ENCODE data around the gene TPH2. TPM values are rescaled to one million over a fixed set of nuclear protein-coding genes. Genes with fewer than 3 reads are reported as not detected.

The TPH2 gene
- total RNA-seq, 1 experiment from 2014 or later, result not detected

DNA sequence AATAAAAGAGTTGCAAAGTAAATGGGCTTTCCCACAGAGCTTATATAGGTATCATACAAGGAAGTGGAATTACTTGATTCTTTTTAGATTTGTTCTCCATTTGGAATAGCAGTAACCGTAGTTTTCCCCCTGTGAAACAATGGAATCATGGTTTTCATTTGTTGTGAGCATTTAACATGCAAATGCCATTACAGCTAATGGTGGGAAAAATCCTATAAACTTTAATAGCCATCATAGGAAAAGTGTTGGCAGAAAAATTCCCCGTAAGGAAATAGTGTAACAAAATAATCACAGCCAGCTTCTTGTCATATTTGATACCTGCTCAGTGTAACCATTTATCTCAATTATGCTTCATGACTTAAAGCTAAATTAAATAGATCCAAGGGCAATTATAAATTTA lies 95.3 kb downstream of the TPH2 start:
- no peak for DNase-seq (ENCODE audit: low spot score)

DNA sequence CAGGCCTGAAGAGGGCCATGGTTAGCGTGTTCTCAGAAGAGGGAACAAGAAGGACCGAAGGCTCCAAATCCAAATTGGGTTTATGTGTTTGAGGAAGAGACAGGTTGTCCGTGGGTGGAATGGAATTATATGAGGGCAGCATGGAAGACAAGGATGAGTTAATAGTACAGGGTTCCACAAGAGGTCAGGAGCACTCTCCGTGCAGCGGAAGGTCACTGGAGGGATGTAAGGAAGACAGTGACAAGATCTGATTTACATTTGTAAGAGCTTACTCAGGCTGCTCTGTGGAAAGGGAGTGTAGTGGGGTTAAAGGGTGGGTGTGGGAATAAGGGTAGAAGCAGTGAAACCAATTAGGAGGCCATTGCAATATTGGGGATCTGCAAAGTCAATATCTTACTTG lies 97.0 kb downstream of the TPH2 start:
- DNase-seq (ENCODE audit: low spot score), result no peak

DNA sequence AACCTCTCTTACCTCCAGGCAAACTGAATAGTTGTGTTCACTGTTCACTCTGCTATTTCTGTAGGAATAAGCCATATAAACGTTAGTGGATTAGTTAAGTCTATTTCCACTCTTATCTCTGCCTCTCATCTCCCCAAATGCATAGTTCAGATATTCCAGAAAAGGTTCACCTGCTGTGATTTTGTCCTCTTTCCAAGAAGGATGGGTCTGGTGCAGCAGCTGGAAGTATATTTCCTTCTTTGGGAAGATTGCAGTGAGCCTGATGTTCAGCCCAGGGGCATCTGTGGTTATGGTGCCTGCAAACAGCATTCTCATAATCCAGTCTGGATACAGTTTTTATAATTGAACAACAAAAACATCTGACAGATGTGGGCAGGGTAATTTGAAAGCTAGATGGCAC lies 97.7 kb downstream of the TPH2 start:
- DNase-seq (ENCODE audit: low spot score), result no peak

DNA sequence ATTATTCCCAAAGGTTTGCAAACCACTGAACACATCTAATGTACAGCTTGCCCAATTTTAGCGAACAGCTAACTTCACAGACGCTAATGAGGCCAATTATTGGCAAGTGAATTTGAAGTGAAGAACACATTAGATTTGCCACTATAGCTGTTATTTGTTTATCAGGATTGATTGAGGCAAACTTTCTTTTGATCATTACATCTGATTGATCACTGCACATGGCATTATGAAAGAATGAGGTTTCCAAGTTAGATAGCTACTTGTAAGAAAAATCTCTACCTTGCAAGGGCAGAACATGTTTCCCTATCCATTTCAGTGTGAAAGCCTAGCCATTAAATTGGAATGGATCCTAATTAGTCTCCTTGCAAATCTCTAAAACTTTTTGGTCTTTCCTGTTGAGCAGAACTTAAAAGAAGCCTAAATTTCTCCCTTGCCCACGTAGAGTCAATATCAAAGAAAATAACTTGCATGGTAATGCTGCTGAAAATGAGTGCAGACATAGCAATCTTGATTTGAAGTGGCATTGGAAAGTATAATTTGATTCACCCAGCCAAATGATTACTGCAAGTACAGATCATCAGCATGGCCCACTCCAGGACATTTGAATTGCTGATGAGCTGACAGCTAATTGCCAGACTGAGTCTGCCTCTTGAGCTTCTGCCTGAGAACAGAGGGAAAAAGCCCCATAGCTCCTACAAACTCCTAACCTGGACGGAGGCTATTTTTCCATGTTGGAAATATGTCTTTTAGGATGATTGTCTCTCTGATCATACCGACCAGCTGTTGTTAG lies 98.6 kb downstream of the TPH2 start:
- DNase-seq (ENCODE audit: low spot score), result no peak

DNA sequence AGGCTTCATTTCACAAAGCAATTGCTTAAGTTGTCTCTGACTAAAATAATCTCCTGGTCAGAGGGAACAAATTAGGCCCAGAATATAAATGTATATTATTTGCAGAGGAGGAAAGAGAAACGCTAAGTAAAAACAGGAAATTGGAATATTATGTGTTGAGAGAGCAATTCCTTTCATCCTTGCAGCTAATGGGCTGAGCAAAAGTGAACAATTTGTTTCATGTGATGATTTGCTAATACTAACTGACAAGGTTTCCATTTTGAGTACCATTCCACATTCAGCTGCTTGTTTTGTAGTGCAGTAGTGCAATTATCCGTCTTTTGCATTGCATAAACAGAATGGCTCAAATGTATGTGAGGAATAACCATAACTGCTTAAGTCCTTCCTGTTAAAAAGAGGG lies 103.2 kb downstream of the TPH2 start:
- no peak for DNase-seq (ENCODE audit: low spot score)

DNA sequence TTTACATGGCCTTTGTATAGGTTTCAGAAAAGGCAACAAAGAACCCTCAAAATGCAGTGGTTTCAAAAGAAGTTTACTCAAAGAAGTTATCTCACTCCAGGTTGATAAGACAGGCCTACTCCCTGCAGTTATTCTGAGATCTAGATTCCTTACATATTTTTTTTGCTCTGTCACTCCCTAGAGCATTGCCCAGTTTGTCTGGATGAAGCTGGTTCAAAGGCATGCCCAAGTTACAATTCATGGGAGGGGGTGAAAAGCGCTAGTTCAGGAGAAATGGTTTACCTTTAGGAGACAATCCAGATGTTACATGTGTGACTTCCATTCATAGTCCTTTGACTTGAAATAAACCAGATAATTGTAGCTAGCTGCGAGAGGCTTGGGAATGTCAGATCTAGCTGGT lies 115.0 kb downstream of the TPH2 start:
- DNase-seq (ENCODE audit: low spot score), result no peak

DNA sequence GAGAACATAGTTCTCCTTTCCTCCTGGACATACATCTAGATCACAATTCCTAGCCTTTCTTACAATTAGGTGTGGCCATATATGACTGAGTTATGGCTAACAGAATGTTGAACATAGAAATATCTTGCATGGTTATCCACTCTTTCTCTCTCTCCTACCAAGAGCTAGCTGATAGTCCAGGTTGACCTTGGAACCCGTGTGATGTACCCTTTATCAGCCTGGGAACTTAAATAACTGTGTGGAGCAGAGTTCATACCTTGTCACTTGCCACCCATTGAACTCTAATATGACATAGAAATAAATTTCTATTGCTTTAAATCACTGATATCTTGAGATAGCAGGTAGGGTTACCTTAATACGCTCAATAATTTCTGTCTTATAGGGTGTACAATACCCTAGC lies 115.9 kb downstream of the TPH2 start:
- no peak for DNase-seq (ENCODE audit: low spot score)

DNA sequence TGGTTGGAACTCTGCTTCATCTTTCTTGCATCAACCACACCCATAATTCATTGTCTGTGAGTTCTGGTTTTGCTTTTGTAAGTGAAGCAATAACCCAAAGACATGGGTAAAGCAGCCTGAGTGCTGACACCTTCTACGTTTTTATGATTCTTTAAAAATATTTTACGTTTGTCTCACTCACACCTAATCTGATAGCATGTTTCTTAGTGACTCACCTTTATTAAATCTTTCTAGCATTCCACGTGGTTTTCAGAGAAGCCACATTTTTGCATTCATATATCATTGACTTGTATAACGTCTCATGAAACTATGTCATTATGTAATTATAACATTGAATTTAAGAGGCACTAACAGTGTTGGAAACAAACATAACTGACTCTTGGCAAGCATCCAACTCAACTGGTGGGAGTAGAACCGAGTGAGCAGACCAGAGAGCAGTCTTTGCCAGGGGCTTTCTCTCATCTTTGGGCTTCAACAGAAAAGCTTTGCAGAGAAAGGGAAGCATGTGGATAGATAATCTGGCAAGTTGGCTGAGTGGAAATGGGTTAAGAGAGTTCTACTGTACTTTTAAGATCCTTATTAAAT lies 118.8 kb downstream of the TPH2 start:
- DNase-seq (ENCODE audit: low spot score), result no peak

DNA sequence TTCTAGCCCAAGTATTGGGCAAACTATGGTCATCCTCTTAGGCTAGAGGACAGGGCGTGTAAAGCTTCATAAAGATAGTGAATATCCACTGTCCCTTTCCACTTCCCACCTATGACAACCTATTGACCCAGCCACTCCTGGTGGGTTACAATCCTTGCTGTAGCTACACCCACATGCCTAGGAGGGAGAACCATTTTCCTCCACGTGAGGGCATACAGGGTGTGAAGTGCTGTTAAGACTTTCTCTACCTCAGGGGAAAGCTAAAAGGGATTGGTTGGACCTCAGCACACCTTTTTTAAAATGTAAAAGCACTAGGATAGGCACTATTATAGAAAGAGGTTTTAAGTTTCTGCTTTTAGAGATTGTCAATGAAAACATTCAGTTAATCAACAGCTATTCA lies 124.4 kb downstream of the TPH2 start:
- no peak for DNase-seq (ENCODE audit: low spot score)

DNA sequence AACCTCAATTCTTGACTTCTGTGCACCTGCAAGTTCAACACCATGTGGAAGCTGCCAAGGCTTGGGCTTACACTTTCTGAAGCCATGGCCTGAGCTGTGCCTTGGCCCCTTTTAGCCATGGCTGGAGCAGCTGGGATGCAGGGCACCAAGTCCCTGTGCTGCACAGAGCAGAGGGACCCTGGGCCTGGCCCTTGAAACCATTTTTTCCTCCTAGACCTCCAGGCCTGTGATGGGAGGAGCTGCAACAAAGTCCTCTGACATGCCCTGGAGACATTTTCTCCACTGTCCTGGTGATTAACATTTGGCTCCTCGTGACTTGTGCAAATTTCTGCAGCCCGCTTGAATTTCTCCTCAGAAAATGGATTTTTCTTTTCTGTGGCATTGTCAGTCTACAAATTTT lies 132.4 kb downstream of the TPH2 start:
- DNase-seq (ENCODE audit: low spot score), result no peak

DNA sequence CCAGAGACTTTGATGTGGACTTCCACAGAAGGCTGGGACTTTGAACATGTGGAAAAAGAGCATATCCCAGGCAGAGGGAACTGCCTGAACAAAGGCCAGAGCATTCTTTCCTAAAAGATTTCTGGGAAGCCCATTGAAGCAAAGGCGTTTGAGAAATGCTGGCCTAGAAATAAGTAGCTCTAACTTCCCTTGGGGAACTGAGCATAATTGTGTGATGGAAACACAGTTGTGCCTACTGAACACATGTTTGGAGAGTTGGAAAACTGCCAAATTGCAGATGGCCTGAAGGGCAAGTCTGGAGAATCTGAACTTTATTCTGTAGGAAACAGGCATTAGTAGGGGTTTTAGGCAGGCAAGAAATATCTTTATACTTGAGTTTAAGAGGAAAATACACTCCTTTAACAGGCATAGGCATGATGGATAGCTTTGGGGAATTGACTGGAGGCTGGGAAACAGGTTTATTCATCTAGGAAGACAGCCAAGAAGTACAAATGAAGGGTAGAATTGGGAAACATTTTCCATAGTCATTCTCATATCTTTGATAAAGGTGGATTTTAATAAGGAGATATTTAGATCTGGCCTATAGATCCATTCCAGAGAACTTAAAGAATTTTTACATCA lies 134.1 kb downstream of the TPH2 start:
- DNase-seq (ENCODE audit: low spot score), result no peak

DNA sequence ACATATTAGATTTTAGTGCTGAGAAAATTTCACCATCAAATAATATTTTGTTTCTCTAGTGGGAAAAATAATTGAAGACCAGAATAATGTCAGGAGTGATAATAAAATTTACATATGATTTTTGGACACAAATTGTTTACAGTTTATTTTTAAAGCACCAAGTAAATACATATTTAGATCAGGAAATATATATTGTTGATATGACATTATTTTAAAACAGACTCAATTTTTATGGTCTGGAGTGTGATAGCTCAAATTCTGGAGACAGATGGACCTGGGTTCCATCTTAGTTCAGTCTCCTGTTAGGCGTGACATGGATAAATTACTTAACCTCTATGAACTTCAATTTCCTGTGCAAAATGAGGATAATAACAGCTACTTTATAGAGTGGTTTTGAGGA lies 135.4 kb downstream of the TPH2 start:
- DNase-seq (ENCODE audit: low spot score), result no peak

DNA sequence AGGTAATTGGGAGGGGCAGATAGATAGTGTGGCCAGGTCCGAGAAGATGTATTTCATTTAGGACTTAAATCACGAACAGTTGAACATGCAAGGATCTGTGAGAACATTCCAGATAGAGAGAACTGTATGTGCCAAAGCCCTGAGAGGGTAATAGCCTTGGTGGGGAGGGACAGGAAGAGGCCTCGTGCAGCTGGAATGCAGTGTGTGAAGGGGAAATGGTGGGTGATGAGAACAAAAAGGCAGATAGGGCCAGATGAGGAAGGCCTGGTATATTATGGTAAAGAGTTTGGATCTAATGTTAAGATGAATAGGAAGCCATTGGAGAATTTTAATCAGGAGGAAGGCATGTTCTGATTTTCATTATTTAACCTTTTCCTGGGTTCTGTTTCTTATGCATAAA lies 136.3 kb downstream of the TPH2 start:
- DNase-seq (ENCODE audit: low spot score), result no peak

DNA sequence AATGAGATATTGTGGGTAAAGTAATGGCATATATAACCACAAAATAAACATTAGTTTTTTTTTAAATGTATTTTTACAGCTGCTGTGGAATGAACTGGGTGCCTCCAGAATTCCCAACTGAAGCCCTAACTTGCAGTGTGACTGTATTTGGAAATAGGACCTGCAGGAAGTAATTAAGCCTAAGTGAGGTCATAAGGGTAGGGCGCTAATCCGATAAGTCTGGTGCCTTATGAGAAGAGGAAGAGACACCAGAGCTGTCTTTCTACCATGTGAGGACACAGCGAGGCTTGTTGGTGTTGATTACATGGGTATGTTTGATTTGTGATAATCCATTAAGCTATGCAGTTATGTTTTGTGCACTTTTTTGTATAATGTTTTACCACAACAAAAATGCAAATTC lies 136.8 kb downstream of the TPH2 start:
- peak; percentile 56 for DNase-seq (ENCODE audit: low spot score)

DNA sequence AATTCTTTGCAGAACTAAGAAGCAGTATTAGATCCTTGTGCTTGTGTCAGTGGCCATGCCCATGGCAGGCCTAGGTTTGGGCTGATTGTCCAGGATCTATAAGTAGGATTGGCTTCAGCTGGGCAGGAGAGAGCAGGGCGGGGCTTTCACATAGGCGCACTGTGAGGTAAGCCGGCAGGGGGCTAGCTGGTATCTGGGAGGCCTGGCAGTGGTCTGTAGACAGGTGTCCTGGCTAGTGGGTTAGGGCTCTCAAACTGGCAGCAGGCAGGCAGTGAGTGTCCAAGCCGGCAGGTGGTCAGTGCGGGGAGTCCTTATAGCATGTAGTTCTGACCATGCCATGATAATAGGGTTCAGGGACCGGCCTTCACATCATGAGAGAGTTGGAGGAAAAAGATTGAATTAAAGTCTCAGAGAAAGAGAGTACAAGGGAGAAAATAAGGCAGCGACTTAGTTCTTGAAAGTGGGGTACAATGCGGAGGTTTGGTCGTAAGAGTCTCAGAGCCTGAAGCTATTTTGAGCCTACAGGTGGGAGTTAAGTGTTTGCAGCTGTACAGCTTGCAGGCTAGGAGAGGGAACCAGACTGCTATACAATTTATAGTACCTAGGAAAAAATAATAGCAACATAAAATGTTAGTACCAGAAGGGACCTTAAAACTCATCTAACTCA lies 137.4 kb downstream of the TPH2 start:
- DNase-seq (ENCODE audit: low spot score), result no peak

DNA sequence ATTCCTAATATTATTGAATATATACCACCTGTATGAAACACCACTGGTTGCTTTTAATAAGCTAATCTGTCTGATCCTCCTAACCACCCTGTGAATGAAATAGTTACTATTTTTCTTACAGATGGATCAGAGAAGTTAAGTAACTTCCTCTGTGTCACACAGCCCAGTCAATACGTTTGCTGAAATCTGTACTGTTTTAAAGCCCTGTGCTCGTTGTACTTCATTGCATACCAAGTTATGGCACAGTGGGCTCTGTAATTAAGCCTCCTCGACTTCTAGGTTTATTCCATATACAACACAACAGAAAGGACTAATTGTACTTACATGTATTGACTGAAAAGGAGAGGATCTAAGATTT lies 137.9 kb downstream of the TPH2 start:
- no peak for DNase-seq (ENCODE audit: low spot score)

DNA sequence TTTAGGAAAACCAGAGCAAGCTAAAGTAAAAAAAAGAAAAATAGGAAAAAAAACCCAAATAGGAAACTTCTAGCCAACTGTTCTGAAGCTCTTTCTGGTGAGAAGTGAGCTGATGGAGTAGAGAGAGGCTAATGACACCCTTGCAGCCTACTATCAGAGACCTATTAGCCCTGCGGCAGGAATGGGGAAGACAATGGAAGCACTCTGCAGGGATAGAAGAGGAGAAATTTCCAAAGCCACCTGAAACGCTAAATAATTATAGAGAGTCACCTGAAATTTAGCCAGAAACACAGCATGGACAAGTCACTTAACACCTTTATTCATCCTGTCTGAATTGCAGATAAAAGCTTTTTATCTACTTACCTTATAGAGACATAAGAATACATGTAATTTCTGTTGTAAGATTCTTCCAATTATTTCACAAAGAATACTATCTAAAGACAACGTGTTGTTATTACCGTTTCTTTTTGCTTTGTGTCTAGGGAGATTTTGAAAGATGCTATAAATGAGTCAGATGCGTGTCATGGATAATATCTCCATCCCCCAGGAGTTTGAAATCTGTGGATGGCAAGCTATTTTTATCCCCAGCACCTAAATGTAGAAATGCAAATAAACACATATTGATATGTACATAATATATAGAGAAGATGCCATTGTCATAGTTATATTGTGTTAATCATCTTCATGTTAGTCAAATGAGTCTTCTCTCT lies 138.6 kb downstream of the TPH2 start:
- DNase-seq (ENCODE audit: low spot score), result no peak

DNA sequence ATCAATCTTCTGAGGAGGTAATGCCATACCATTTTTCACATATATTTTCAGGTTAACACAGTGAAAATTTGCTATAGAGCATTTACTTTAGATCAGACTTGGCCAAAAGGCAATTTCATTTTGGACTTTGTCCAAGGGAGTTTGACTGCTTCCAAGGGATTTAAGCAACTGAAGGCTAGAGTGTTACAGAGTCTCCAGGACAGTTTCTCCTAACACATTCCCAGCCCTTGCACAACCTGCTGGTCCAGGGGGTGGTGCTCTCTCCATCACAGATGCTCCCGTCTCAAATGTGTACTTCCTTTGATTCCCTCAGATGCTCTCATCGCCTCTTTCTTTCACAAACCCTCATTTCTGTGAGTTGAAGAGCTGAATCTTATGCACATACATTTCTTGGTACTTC lies 143.1 kb downstream of the TPH2 start:
- no peak for DNase-seq (ENCODE audit: low spot score)

Data from H4 (cell line).